Measurements from ENCODE around the gene LCP2. TPM values are rescaled to one million over a fixed set of nuclear protein-coding genes. Genes with fewer than 3 reads are reported as not detected.

Gene LCP2
- total RNA-seq, 4 donors from 2014 or later: 4.6 to 6.5 (median 5.7) TPM

- H3K4me3 ChIP-seq (ENCODE audit: low read depth, poor library complexity, severe bottlenecking): no peak overlapping the region
- intact Hi-C loops (cut with DNase I; ENCODE audit: low total_unique reads): no loop called here
- WGBS, 2 donors: 87 to 92% methylated on average over 9 of the region's 9 CpGs
- DNase-seq (ENCODE audit: low spot score in 2 of 2): peak in 1 of 2 donors; percentile 15
- TF ChIP-seq POLR2A (IDR thresholded peaks at IDR 0.05): no peak
- no peak for TF ChIP-seq CTCF (IDR thresholded peaks at IDR 0.05)
Measured at GRCh38 chr5:170341545-170341944, 44.0 kb upstream of the LCP2 start.

- WGBS, 2 donors: 87 to 89% methylated on average over 1 of the region's 1 CpG
- TF ChIP-seq POLR2A (IDR thresholded peaks at IDR 0.05) (no peak), CTCF (IDR thresholded peaks at IDR 0.05) (no peak)
- DNase-seq (ENCODE audit: low spot score in 2 of 2): peak in 1 of 2 donors; percentile 8
- intact Hi-C loops (cut with DNase I; ENCODE audit: low total_unique reads): loop anchor here (5.0 kb wide), 1 partner anchor 1363 kb away; no protein-coding TSS in a partner anchor
- no peak overlapping the region for H3K4me3 ChIP-seq (ENCODE audit: low read depth, poor library complexity, severe bottlenecking)
Measured at GRCh38 chr5:170339780-170340167, 42.2 kb upstream of the LCP2 start.

DNA sequence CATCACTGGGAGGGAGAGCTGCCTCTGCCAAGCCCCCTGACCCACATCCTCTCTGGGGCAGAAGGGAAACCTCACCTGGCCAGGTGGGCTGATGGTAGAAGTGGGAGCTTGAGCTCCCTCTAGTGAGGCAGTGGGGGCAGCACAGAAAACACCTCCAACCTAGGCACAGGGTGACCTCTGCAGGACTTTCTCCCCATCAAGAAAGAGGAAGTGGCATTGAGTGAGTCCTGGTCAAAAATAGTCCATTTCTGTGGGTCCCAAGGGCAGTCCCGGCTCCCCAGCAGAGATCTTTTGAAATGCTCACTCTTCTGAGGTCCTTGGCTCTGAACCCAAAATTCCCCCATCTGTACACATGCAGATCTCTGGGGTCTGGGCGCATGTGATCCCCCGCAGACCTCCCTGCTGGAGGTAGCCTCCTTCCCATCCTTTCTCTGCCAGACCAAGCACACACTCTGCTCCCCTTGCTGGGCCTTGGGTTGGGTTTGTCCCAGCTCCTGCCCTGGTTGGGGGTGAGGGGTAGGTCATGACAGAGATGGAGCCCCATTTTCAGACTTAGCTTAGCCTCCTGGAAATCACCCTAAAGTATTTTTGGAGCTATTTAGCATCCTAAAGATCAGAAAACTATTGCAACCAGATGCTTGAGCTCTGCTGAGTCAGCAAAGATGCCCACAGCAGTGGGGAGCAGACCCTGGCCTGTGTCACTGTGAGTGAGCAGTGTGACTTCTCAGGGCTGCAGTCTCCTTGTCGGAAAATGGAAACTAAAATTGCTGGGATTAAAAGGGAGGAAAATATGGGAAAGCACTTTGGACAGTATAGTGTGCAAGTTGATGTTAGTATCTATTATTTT is 41.6 kb upstream of the LCP2 start:
- DNase-seq (ENCODE audit: low spot score in 2 of 2): peak in 1 of 2 donors; percentile 82
- TF ChIP-seq POLR2A (IDR thresholded peaks at IDR 0.05) (no peak), CTCF (IDR thresholded peaks at IDR 0.05) (no peak)
- no peak overlapping the region for H3K4me3 ChIP-seq (ENCODE audit: low read depth, poor library complexity, severe bottlenecking)
- 81 to 92% methylated on average over 4 of the region's 4 CpGs for WGBS, 2 donors
- intact Hi-C loops (cut with DNase I; ENCODE audit: low total_unique reads): loop anchor here (5.0 kb wide), 1 partner anchor 1363 kb away; no protein-coding TSS in a partner anchor

- TF ChIP-seq POLR2A (IDR thresholded peaks at IDR 0.05): no peak
- TF ChIP-seq CTCF (IDR thresholded peaks at IDR 0.05): no peak
- intact Hi-C loops (cut with DNase I; ENCODE audit: low total_unique reads): loop anchor here (5.0 kb wide), 1 partner anchor 1364 kb away; no protein-coding TSS in a partner anchor
- 86 to 96% methylated on average over 4 of the region's 4 CpGs for WGBS, 2 donors
- no peak overlapping the region for H3K4me3 ChIP-seq (ENCODE audit: low read depth, poor library complexity, severe bottlenecking)
- peak in 1 of 2 donors; percentile 1 for DNase-seq (ENCODE audit: low spot score in 2 of 2)
Measured at GRCh38 chr5:170338291-170338690, 40.7 kb upstream of the LCP2 start.

GRCh38 chr5:170337045-170337733 is 39.6 kb upstream of the LCP2 start:
- TF ChIP-seq POLR2A (IDR thresholded peaks at IDR 0.05) (no peak), CTCF (IDR thresholded peaks at IDR 0.05) (no peak)
- 62 to 69% methylated on average over 9 of the region's 9 CpGs for WGBS, 2 donors
- intact Hi-C loops (cut with DNase I; ENCODE audit: low total_unique reads): loop anchor here (5.0 kb wide), 1 partner anchor 1365 kb away; no protein-coding TSS in a partner anchor
- H3K4me3 ChIP-seq (ENCODE audit: low read depth, poor library complexity, severe bottlenecking): no peak overlapping the region
- peak in 1 of 2 donors; percentile 20 for DNase-seq (ENCODE audit: low spot score in 2 of 2)

Data from lower leg skin (tissue), 4 donors.